PC-9 (cell line): ENCODE results near the gene LRRC58. TPM values are rescaled to one million over a fixed set of nuclear protein-coding genes. Genes with fewer than 3 reads are reported as not detected.

ENCODE experiments used
- BruUV-seq: library from RNA; stranded (reverse); fragments of 400-500 nt; replicated peaks from 2 replicates; lab custom pipeline; 2021; lab: Mats Ljungman, UMichigan
- CTCF ChIA-PET: fragments of 300-600 bp; sonication (Branson Sonifier 250); formaldehyde crosslinking; loops from one replicate; lab custom pipeline; 2022; ENCODE audit warnings: antibody characterized with exemption; lab: Charles Lee
- POLR2A ChIA-PET: fragments of 300-600 bp; sonication (Branson Sonifier 250); formaldehyde crosslinking; loops from one replicate; lab custom pipeline; 2022; ENCODE audit warnings: antibody characterized with exemption; ENCODE audit not compliant: unreplicated experiment; lab: Charles Lee
- DNase-seq, 2 experiments: peaks; one replicate each; pipeline versions ENCODE4 v3.0.0 to v3.0.0-alpha.2; 2015 to 2022; ENCODE audit warnings: mixed read lengths in 1 of 2
- H2AFZ ChIP-seq: fragments of 200-600 bp; sonication (generic); 2 replicates; pipeline ENCODE4 v1.8.1; 2017; ENCODE audit warnings: antibody characterized with exemption
- H3F3A ChIP-seq: fragments of 200-600 bp; sonication (generic); 2 replicates; pipeline ENCODE4 v1.8.1; 2017; ENCODE audit warnings: antibody characterized with exemption, mild to moderate bottlenecking, low read depth; ENCODE audit not compliant: insufficient read depth
- H3K27ac ChIP-seq: fragments of 200-600 bp; sonication (generic); 2 replicates; pipeline ENCODE4 v1.6.1; 2016; ENCODE audit warnings: mixed run types
- H3K27me3 ChIP-seq: fragments of 200-600 bp; sonication (generic); 2 replicates; pipeline ENCODE4 v1.6.1; 2016; ENCODE audit warnings: low read depth, mixed run types; ENCODE audit not compliant: insufficient read depth
- H3K36me3 ChIP-seq: fragments of 200-600 bp; sonication (generic); 2 replicates; pipeline ENCODE4 v1.6.1; 2016; ENCODE audit warnings: low read depth, mixed run types
- H3K4me1 ChIP-seq: fragments of 200-600 bp; sonication (generic); replicated peaks from 2 replicates; pipeline ENCODE4 v1.6.1; 2016; ENCODE audit warnings: mixed run types; ENCODE audit not compliant: insufficient read depth
- H3K4me2 ChIP-seq: fragments of 200-600 bp; sonication (generic); 2 replicates; pipeline ENCODE4 v1.6.1; 2017; ENCODE audit warnings: mixed run types
- H3K4me3 ChIP-seq: fragments of 200-600 bp; sonication (generic); 2 replicates; pipeline ENCODE4 v1.6.1; 2016; ENCODE audit warnings: mixed run types
- H3K79me2 ChIP-seq: fragments of 200-600 bp; sonication (generic); 2 replicates; pipeline ENCODE4 v1.6.1; 2017; ENCODE audit warnings: low read depth, mixed run types
- H3K9me2 ChIP-seq: fragments of 200-600 bp; sonication (generic); 2 replicates; pipeline ENCODE4 v1.8.1; 2017; ENCODE audit warnings: mild to moderate bottlenecking; ENCODE audit not compliant: insufficient read depth
- H3K9me3 ChIP-seq: fragments of 200-600 bp; sonication (generic); 2 replicates; pipeline ENCODE4 v1.8.1; 2016; ENCODE audit warnings: low read depth; ENCODE audit not compliant: insufficient read depth
- H4K20me1 ChIP-seq: fragments of 200-600 bp; sonication (generic); 2 replicates; pipeline ENCODE4 v1.8.1; 2017; ENCODE audit not compliant: insufficient read depth
- CTCF ChIP-seq: fragments of 200-600 bp; sonication (generic); conservative IDR thresholded peaks from 2 replicates; pipeline ENCODE4 v1.6.1; 2017; ENCODE audit warnings: mixed run types, antibody characterized with exemption, mild to moderate bottlenecking, moderate library complexity
- EZH2 ChIP-seq: fragments of 200-600 bp; sonication (generic); IDR thresholded peaks from 2 replicates; pipeline ENCODE4 v1.8.0; 2017; ENCODE audit warnings: antibody characterized with exemption, low read depth
- intact Hi-C: fragments of 100-400 bp; cut with micrococcal nuclease; formaldehyde crosslinking; loops from one replicate; pipeline ENCODE4 v1.10.0; 2022; ENCODE audit not compliant: unreplicated experiment
- total RNA-seq: library from RNA; stranded (reverse); gene quantifications from 2 replicates; pipeline ENCODE4 v1.2.3, GENCODE V29; 2021

LRRC58 gene
- total RNA-seq, 1 experiment from 2014 or later = 28.9 TPM

GRCh38 chr3:120275618-120276017 lies 73.5 kb downstream of the LRRC58 start:
- Histone ChIP-seq H3K4me2 (no peak overlapping the region), H2AFZ (no peak overlapping the region)
- CTCF ChIA-PET = no interaction called here

DNA sequence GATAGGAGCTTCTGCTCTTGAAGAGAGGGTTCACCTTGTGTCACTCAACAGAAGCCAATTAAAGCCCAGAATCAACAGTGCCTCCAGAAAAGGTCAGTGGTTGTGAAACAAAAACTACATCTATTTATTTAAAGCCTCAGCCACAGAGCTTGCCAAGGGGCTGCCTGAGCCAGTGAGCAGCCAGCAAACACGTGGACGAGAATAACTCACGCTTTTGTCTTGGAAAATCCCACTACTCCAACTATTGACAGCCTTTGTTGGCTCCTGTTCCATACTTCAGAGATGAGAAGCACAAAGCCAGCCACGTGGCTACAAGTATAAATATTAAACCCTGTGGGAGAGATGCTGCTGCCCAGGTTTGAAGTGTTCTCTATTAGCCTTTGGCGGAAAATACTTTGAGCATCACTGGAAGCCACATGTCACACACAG lies 74.4 kb downstream of the LRRC58 start:
- no peak overlapping the region for H3K4me3 ChIP-seq
- CTCF ChIA-PET = no interaction called here
- no peak overlapping the region for H3K27ac ChIP-seq
- H3K79me2 ChIP-seq = no peaks in the 10 kb centered on the region
- no peak for TF ChIP-seq EZH2
- no peak for TF ChIP-seq CTCF
- H3K4me1 ChIP-seq = no peaks in the 10 kb centered on the region
- H3K4me2 ChIP-seq = no peak overlapping the region
- no peaks in the 10 kb centered on the region for H3K36me3 ChIP-seq
- no TSS peak for BruUV-seq
- H3F3A ChIP-seq = no peaks in the 10 kb centered on the region
- H3K9me3 ChIP-seq = no peaks in the 10 kb centered on the region; the same call in 1 of the 2 replicates
- no peaks in the 10 kb centered on the region for H3K27me3 ChIP-seq
- POLR2A ChIA-PET = no interaction called here
- intact Hi-C loops = no loop called here
- no peak overlapping the region for H2AFZ ChIP-seq
- no peaks in the 10 kb centered on the region for H3K9me2 ChIP-seq
- DNase-seq = no peak
- no peaks in the 10 kb centered on the region for H4K20me1 ChIP-seq

More at GRCh38 chr3:120275618-120276017, 73.5 kb downstream of the LRRC58 start:
- no peaks in the 10 kb centered on the region for H3K4me1 ChIP-seq
- POLR2A ChIA-PET = no interaction called here
- no peaks in the 10 kb centered on the region for H3K79me2 ChIP-seq
- no peaks in the 10 kb centered on the region for H4K20me1 ChIP-seq
- no peaks in the 10 kb centered on the region for H3F3A ChIP-seq
- H3K4me3 ChIP-seq = no peak overlapping the region
- H3K9me2 ChIP-seq = no peaks in the 10 kb centered on the region
- DNase-seq = no peak
- TF ChIP-seq EZH2 = no peak
- TF ChIP-seq CTCF = no peak
- no peaks in the 10 kb centered on the region for H3K27me3 ChIP-seq
- BruUV-seq = no TSS peak
- intact Hi-C loops = no loop called here
- H3K36me3 ChIP-seq = no peaks in the 10 kb centered on the region
- no peaks in the 10 kb centered on the region for H3K9me3 ChIP-seq
- H3K27ac ChIP-seq = no peak overlapping the region

Other genes starting within 250 kb of the LRRC58 start
- gene GPR156, start 64.1 kb downstream of the LRRC58 start, total RNA-seq = 2.8 and 3.0 TPM in 2 replicates
- gene FSTL1, start 101.6 kb upstream of the LRRC58 start, total RNA-seq = 225 and 256 TPM in 2 replicates
- 152 and 217 TPM in 2 replicates for gene NDUFB4, start 247.0 kb upstream of the LRRC58 start, total RNA-seq